Measurements from ENCODE around the gene PSMD4.

DNA sequence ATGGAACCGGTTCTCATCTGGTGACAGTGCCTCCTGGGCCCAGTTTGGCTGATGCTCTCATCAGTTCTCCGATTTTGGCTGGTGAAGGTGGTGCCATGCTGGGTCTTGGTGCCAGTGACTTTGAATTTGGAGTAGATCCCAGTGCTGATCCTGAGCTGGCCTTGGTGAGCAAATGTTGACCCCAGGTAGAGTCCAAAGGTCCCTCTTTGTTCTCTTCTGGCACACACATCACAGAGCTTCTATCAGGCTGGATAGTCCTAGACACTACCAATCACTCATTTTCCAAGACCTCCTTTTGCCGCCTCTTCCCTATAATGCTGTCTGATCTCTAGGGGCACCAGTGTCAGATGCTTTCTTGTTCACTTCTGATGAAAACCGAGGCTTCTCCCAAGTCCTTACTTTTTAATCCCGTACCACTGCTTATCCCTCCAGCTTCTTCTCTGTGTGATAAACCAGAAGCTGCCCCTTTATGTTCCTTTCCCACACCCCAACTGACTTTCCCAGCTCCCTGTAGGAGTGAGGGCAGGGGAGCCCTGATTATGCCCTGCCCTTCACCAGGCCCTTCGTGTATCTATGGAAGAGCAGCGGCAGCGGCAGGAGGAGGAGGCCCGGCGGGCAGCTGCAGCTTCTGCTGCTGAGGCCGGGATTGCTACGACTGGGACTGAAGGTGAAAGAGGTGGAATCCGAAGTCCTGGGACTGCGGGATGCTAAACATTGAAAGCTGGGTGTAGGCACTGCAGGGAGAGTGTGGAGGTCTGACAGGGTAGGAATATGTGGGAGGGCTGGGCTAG lies 11.1 kb downstream of the PSMD4 start:
- TF ChIP-seq, protein P1, sequence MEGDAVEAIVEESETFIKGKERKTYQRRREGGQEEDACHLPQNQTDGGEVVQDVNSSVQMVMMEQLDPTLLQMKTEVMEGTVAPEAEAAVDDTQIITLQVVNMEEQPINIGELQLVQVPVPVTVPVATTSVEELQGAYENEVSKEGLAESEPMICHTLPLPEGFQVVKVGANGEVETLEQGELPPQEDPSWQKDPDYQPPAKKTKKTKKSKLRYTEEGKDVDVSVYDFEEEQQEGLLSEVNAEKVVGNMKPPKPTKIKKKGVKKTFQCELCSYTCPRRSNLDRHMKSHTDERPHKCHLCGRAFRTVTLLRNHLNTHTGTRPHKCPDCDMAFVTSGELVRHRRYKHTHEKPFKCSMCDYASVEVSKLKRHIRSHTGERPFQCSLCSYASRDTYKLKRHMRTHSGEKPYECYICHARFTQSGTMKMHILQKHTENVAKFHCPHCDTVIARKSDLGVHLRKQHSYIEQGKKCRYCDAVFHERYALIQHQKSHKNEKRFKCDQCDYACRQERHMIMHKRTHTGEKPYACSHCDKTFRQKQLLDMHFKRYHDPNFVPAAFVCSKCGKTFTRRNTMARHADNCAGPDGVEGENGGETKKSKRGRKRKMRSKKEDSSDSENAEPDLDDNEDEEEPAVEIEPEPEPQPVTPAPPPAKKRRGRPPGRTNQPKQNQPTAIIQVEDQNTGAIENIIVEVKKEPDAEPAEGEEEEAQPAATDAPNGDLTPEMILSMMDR (conservative IDR thresholded peaks at IDR 0.05; ENCODE audit: low read length): no peak
- no peak for TF ChIP-seq EZH2phosphoT487 (IDR thresholded peaks at IDR 0.05; ENCODE audit: borderline replicate concordance)

All from Loucy (cell line).